ENCODE results near the gene RELL2.
A peak's percentile ranks its signal among the peaks of the same experiment; 100 is the strongest.

Gene RELL2

GRCh38 chr5:141618804-141619554, 17.8 kb upstream of the RELL2 start, which contains the start of gene DIAPH1:
DIAPH1 (minus strand) TSS chr5:141619000; CDS start chr5:141618914, 86 bp downstream.
- peak; percentile 99 for DNase-seq (ENCODE audit: low read depth in 2 of 2)

- DNase-seq (ENCODE audit: low read depth in 2 of 2) = no peak
Measured at GRCh38 chr5:141623186-141623585, 13.6 kb upstream of the RELL2 start.

- no peak for DNase-seq (ENCODE audit: low read depth in 2 of 2)
Measured at GRCh38 chr5:141623611-141624010, 13.2 kb upstream of the RELL2 start.

GRCh38 chr5:141628175-141628788, 8.5 kb upstream of the RELL2 start:
- DNase-seq (ENCODE audit: low read depth in 2 of 2) = no peak

- no peak for DNase-seq (ENCODE audit: low read depth in 2 of 2)
Measured at GRCh38 chr5:141630570-141631140, 6.1 kb upstream of the RELL2 start.

- no peak for DNase-seq (ENCODE audit: low read depth in 2 of 2)
Measured at GRCh38 chr5:141632650-141633049, 4.1 kb upstream of the RELL2 start.

- no peak for DNase-seq (ENCODE audit: low read depth in 2 of 2)
Measured at GRCh38 chr5:141633871-141634561, 2.8 kb upstream of the RELL2 start.

GRCh38 chr5:141634720-141635119, 2.1 kb upstream of the RELL2 start:
- no peak for DNase-seq (ENCODE audit: low read depth in 2 of 2)

GRCh38 chr5:141635646-141636045, 1.2 kb upstream of the RELL2 start:
- DNase-seq (ENCODE audit: low read depth in 2 of 2) = no peak

GRCh38 chr5:141636106-141636412, 738 bp upstream of the RELL2 start:
- no peak for DNase-seq (ENCODE audit: low read depth in 2 of 2)

- peak in 1 of 2 donors; percentile 38 for DNase-seq (ENCODE audit: low read depth in 2 of 2)
Measured at GRCh38 chr5:141637123-141637766, 448 bp downstream of the RELL2 start.

GRCh38 chr5:141637767-141638419, 1.1 kb downstream of the RELL2 start:
- DNase-seq (ENCODE audit: low read depth in 2 of 2) = peak in 1 of 2 donors; percentile 43

GRCh38 chr5:141638771-141639170, 2.0 kb downstream of the RELL2 start:
- no peak for DNase-seq (ENCODE audit: low read depth in 2 of 2)

- DNase-seq (ENCODE audit: low read depth in 2 of 2) = no peak
Measured at GRCh38 chr5:141639357-141640050, 2.7 kb downstream of the RELL2 start.

- DNase-seq (ENCODE audit: low read depth in 2 of 2) = no peak
Measured at GRCh38 chr5:141640051-141640415, 3.2 kb downstream of the RELL2 start.

GRCh38 chr5:141640698-141641097, 3.9 kb downstream of the RELL2 start:
- no peak for DNase-seq (ENCODE audit: low read depth in 2 of 2)

GRCh38 chr5:141641634-141642267, 5.0 kb downstream of the RELL2 start:
- peak in 1 of 2 donors; percentile 23 for DNase-seq (ENCODE audit: low read depth in 2 of 2)

- DNase-seq (ENCODE audit: low read depth in 2 of 2) = no peak
Measured at GRCh38 chr5:141646026-141646425, 9.2 kb downstream of the RELL2 start.

- no peak for DNase-seq (ENCODE audit: low read depth in 2 of 2)
Measured at GRCh38 chr5:141647242-141647641, 10.4 kb downstream of the RELL2 start.

GRCh38 chr5:141647851-141648250, 11.1 kb downstream of the RELL2 start:
- no peak for DNase-seq (ENCODE audit: low read depth in 2 of 2)
